GM21390 (cell line): ENCODE results near the gene LRRK1.

ENCODE experiments used
- ATAC-seq: cut with Tn5 transposase; IDR thresholded peaks from one replicate; pipeline ENCODE4 v1.9.1; 2021; ENCODE audit not compliant: unreplicated experiment

Gene LRRK1

GRCh38 chr15:101107625-101108460 is 188.7 kb downstream of the LRRK1 start:
- ATAC-seq = no peak

GRCh38 chr15:101108461-101108775 is 189.3 kb downstream of the LRRK1 start:
- no peak for ATAC-seq

GRCh38 chr15:101108791-101109190 is 189.6 kb downstream of the LRRK1 start:
- no peak for ATAC-seq

GRCh38 chr15:101110681-101111569 is 191.8 kb downstream of the LRRK1 start:
- ATAC-seq = no peak

GRCh38 chr15:101111570-101112262 is 192.6 kb downstream of the LRRK1 start:
- no peak for ATAC-seq

- no peak for ATAC-seq
Measured at GRCh38 chr15:101112336-101113113, 193.4 kb downstream of the LRRK1 start.

GRCh38 chr15:101113114-101114005 is 194.2 kb downstream of the LRRK1 start:
- no peak for ATAC-seq

- no peak for ATAC-seq
Measured at GRCh38 chr15:101114166-101114565, 195.0 kb downstream of the LRRK1 start.

- no peak for ATAC-seq
Measured at GRCh38 chr15:101114610-101115009, 195.5 kb downstream of the LRRK1 start.

GRCh38 chr15:101115393-101115785 is 196.2 kb downstream of the LRRK1 start:
- no peak for ATAC-seq

- ATAC-seq = no peak
Measured at GRCh38 chr15:101115786-101116680, 196.9 kb downstream of the LRRK1 start.

GRCh38 chr15:101116681-101116976 is 197.5 kb downstream of the LRRK1 start:
- ATAC-seq = no peak

GRCh38 chr15:101118116-101118515 is 199.0 kb downstream of the LRRK1 start:
- ATAC-seq = no peak

GRCh38 chr15:101118615-101119014 is 199.5 kb downstream of the LRRK1 start:
- ATAC-seq = no peak

- ATAC-seq = no peak
Measured at GRCh38 chr15:101119181-101119580, 200.0 kb downstream of the LRRK1 start.
